Trophoblast cell (in vitro differentiated cells and primary cell): Measurements from ENCODE around the gene SCAF1.

Source experiments
- DNase-seq, 2 donors: peaks; one replicate each; pipeline ENCODE4 v3.0.0-alpha.2; 2016
- H2AFZ ChIP-seq: 2 replicates; pipeline ENCODE4 v1.6.1; 2013; ENCODE audit warnings: low read length, moderate library complexity, mild to moderate bottlenecking; ENCODE audit not compliant: insufficient read depth, poor library complexity
- H2AK5ac ChIP-seq: 2 replicates; pipeline ENCODE4 v1.6.1; 2013; ENCODE audit warnings: mild to moderate bottlenecking, low read length
- H2BK120ac ChIP-seq: 2 replicates; pipeline ENCODE4 v1.6.1; 2013; ENCODE audit warnings: low read length, mild to moderate bottlenecking, moderate library complexity; ENCODE audit not compliant: insufficient read depth, poor library complexity
- H2BK12ac ChIP-seq: 2 replicates; pipeline ENCODE4 v1.6.1; 2013; ENCODE audit warnings: mild to moderate bottlenecking, low read length, moderate library complexity
- H2BK5ac ChIP-seq: 2 replicates; pipeline ENCODE4 v1.6.1; 2013; ENCODE audit warnings: low read length, low read depth, moderate library complexity, mild to moderate bottlenecking; ENCODE audit not compliant: poor library complexity
- H3K14ac ChIP-seq: 2 replicates; pipeline ENCODE4 v1.6.1; 2013; ENCODE audit warnings: mild to moderate bottlenecking, low read length
- H3K18ac ChIP-seq: 2 replicates; pipeline ENCODE4 v1.6.1; 2013; ENCODE audit warnings: mild to moderate bottlenecking, low read length
- H3K23ac ChIP-seq: 2 replicates; pipeline ENCODE4 v1.6.1; 2013; ENCODE audit warnings: low read length
- H3K27ac ChIP-seq: 2 replicates; pipeline ENCODE4 v1.5.1; 2013; ENCODE audit warnings: low read depth, mild to moderate bottlenecking, inconsistent platforms, low read length, moderate library complexity
- H3K27me3 ChIP-seq: 2 replicates; pipeline ENCODE4 v1.6.1; 2013; ENCODE audit warnings: inconsistent platforms, mild to moderate bottlenecking, low read length, moderate library complexity; ENCODE audit not compliant: insufficient read depth
- H3K36me3 ChIP-seq, 2 experiments: 1 replicate in 1 of 2; 2 replicates in 1 of 2; pipeline ENCODE4 v1.6.1; 2013; ENCODE audit warnings: low read length in 2 of 2, mild to moderate bottlenecking in 2 of 2, moderate library complexity in 1 of 2; ENCODE audit not compliant: insufficient read depth in 2 of 2, control insufficient read depth in 1 of 2
- H3K4ac ChIP-seq: 2 replicates; pipeline ENCODE4 v1.6.1; 2013; ENCODE audit warnings: low read depth, mild to moderate bottlenecking, low read length, moderate library complexity
- H3K4me1 ChIP-seq, 2 experiments: 1 replicate in 1 of 2; 2 replicates in 1 of 2; pipeline ENCODE4 v1.6.1; 2013; ENCODE audit warnings: low read length in 2 of 2, mild to moderate bottlenecking in 2 of 2, moderate library complexity in 1 of 2; ENCODE audit not compliant: insufficient read depth in 2 of 2, control insufficient read depth in 1 of 2
- H3K4me2 ChIP-seq: 2 replicates; pipeline ENCODE4 v1.6.1; 2013; ENCODE audit warnings: inconsistent platforms, mild to moderate bottlenecking, low read length, moderate library complexity
- H3K4me3 ChIP-seq: 2 replicates; pipeline ENCODE4 v1.5.1; 2013; ENCODE audit warnings: mild to moderate bottlenecking, low read depth, low read length, inconsistent platforms
- H3K79me1 ChIP-seq: one replicate; pipeline ENCODE4 v1.6.1; 2013; ENCODE audit warnings: low read length
- H3K79me2 ChIP-seq: 2 replicates; pipeline ENCODE4 v1.6.1; 2013; ENCODE audit warnings: low read length, mild to moderate bottlenecking; ENCODE audit not compliant: control insufficient read depth, insufficient read depth, poor library complexity
- H3K9ac ChIP-seq: 2 replicates; pipeline ENCODE4 v1.6.1; 2013; ENCODE audit warnings: mild to moderate bottlenecking, low read length
- H3K9me3 ChIP-seq: 2 replicates; pipeline ENCODE4 v1.6.1; 2013; ENCODE audit warnings: low read depth, mild to moderate bottlenecking, control low read depth, inconsistent platforms, low read length; ENCODE audit not compliant: insufficient read depth
- H4K12ac ChIP-seq: 2 replicates; pipeline ENCODE4 v1.6.1; 2013; ENCODE audit warnings: low read depth, mild to moderate bottlenecking, low read length, moderate library complexity
- H4K8ac ChIP-seq: 2 replicates; pipeline ENCODE4 v1.6.1; 2013; ENCODE audit warnings: low read depth, mild to moderate bottlenecking, low read length, moderate library complexity
- H4K91ac ChIP-seq: one replicate; pipeline ENCODE4 v1.6.1; 2013; ENCODE audit warnings: low read depth, mild to moderate bottlenecking, low read length, moderate library complexity
- WGBS: extraction: QIAGEN DNeasy Blood & Tissue Kit; methylation state at CpG from one replicate; pipeline ENCODE4 v1.1.7; 2013; ENCODE audit warnings: missing lambda C conversion rate; ENCODE audit not compliant: insufficient read length, insufficient coverage; ENCODE audit errors: extremely low coverage; 5-methylcytosine and 5-hydroxymethylcytosine counted together

The SCAF1 gene

GRCh38 chr19:49594157-49594992 lies 47.6 kb upstream of the SCAF1 start:
- Histone ChIP-seq H2BK5ac (no peak overlapping the region), H2AK5ac (no peak overlapping the region), H3K27ac (no peak overlapping the region), H3K14ac (no peak overlapping the region), H3K4me2 (no peak overlapping the region), H3K9me3 (no peaks in the 10 kb centered on the region), H2AFZ (no peak overlapping the region), H3K79me1 (peaks cover 20% of the 10 kb centered on the region), H3K4me1 (peaks cover 5 to 6% of the 10 kb centered on the region in 2 experiments), H3K4ac (peak overlapping the region; percentile 4), H3K23ac (no peak overlapping the region), H4K12ac (no peak overlapping the region), H3K79me2 (peaks cover 14% of the 10 kb centered on the region), H3K9ac (no peak overlapping the region), H2BK120ac (no peak overlapping the region), H3K27me3 (no peaks in the 10 kb centered on the region), H4K91ac (no peak overlapping the region), H4K8ac (no peak overlapping the region), H3K18ac (no peak overlapping the region), H2BK12ac (no peak overlapping the region), H3K4me3 (no peak overlapping the region), H3K36me3 (peaks cover 48 to 50% of the 10 kb centered on the region in 2 experiments)
- no CpG with 5 or more reads among the region's 35 CpGs for WGBS
- DNase-seq = no peak

GRCh38 chr19:49594993-49595818 lies 46.8 kb upstream of the SCAF1 start:
- Histone ChIP-seq H3K23ac (no peak overlapping the region), H3K18ac (no peak overlapping the region), H3K4me2 (no peak overlapping the region), H4K12ac (no peak overlapping the region), H3K79me1 (peaks cover 17% of the 10 kb centered on the region), H3K4me1 (peaks cover 3 to 5% of the 10 kb centered on the region in 2 experiments), H3K79me2 (peaks cover 14% of the 10 kb centered on the region), H3K27ac (no peak overlapping the region), H3K9me3 (no peaks in the 10 kb centered on the region), H4K8ac (no peak overlapping the region), H2BK5ac (no peak overlapping the region), H2AFZ (no peak overlapping the region), H4K91ac (no peak overlapping the region), H2BK120ac (no peak overlapping the region), H3K9ac (no peak overlapping the region), H2BK12ac (no peak overlapping the region), H3K14ac (no peak overlapping the region), H3K27me3 (no peaks in the 10 kb centered on the region), H2AK5ac (no peak overlapping the region), H3K36me3 (peaks cover 56 to 58% of the 10 kb centered on the region in 2 experiments), H3K4ac (peak overlapping the region; percentile 4), H3K4me3 (no peak overlapping the region)
- no peak for DNase-seq
- no CpG with 5 or more reads among the region's 35 CpGs for WGBS

- WGBS = no CpG with 5 or more reads among the region's 32 CpGs
- Histone ChIP-seq H2BK120ac (no peak overlapping the region), H3K14ac (no peak overlapping the region), H3K23ac (no peak overlapping the region), H3K36me3 (peaks cover 61 to 62% of the 10 kb centered on the region in 2 experiments), H4K91ac (no peak overlapping the region), H3K4me1 (peaks cover 0 to 3% of the 10 kb centered on the region in 2 experiments), H4K8ac (no peak overlapping the region), H2BK5ac (no peak overlapping the region), H2AK5ac (no peak overlapping the region), H3K9ac (no peak overlapping the region), H3K79me1 (peaks cover 11% of the 10 kb centered on the region), H3K27ac (no peak overlapping the region), H3K4me2 (no peak overlapping the region), H2AFZ (no peak overlapping the region), H3K9me3 (no peaks in the 10 kb centered on the region), H3K79me2 (peaks cover 8% of the 10 kb centered on the region), H4K12ac (no peak overlapping the region), H3K18ac (no peak overlapping the region), H3K27me3 (no peaks in the 10 kb centered on the region), H2BK12ac (no peak overlapping the region), H3K4ac (peak overlapping the region; percentile 6), H3K4me3 (no peak overlapping the region)
- no peak for DNase-seq
These were observed 46.1 kb upstream of the SCAF1 start for GRCh38 chr19:49595819-49596404.

DNA sequence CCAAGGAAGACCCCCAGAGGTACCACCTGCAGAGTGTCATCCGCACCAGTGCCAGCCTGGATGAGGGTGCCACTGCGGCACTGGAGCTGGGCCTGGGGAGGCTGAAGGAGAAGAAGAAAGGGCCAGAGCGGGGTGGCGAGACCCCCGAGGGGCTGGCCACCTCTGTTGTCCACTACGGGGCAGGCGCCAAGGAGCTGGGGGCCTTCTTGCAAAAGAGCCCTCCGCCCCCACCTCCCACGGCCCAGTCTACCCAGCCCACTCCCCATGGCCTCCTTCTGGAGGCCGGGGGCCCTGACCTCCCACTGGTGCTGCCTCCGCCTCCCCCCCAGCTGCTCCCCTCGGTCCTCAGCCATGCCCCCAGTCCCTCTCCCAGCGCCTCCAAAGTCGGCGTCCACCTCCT lies 45.6 kb upstream of the SCAF1 start:
- Histone ChIP-seq H3K4ac (no peak overlapping the region), H2AFZ (no peak overlapping the region), H3K27me3 (no peaks in the 10 kb centered on the region), H3K4me3 (no peak overlapping the region), H3K14ac (no peak overlapping the region), H2BK12ac (no peak overlapping the region), H4K91ac (no peak overlapping the region), H3K23ac (no peak overlapping the region), H3K9me3 (no peaks in the 10 kb centered on the region), H3K79me2 (peaks cover 7% of the 10 kb centered on the region), H3K4me1 (peaks cover 0 to 3% of the 10 kb centered on the region in 2 experiments), H3K18ac (no peak overlapping the region), H3K36me3 (peaks cover 65 to 67% of the 10 kb centered on the region in 2 experiments), H4K8ac (no peak overlapping the region), H3K4me2 (no peak overlapping the region), H4K12ac (no peak overlapping the region), H2BK5ac (no peak overlapping the region), H2AK5ac (no peak overlapping the region), H3K79me1 (peaks cover 8% of the 10 kb centered on the region), H3K27ac (no peak overlapping the region), H3K9ac (no peak overlapping the region), H2BK120ac (no peak overlapping the region)
- no peak for DNase-seq
- WGBS = no CpG with 5 or more reads among the region's 15 CpGs
